Kidney (tissue), 14 donors: ENCODE measurements around the gene SMAP2. TPM values are rescaled to one million over a fixed set of nuclear protein-coding genes. Genes with fewer than 3 reads are reported as not detected.

ENCODE experiments used
- DNase-seq, 5 donors: peaks; one replicate each; pipeline ENCODE4 v3.0.0-alpha.2; 2013 to 2020
- FAIRE-seq: peaks from 2 replicates; lab custom pipeline; 2012; peaks lifted over from hg19 to GRCh38; lab: Jason Lieb, UNC
- H3K27ac ChIP-seq, 2 donors: one replicate each; pipeline ENCODE4 v1.7.0; 2013; ENCODE audit warnings: low read depth in 2 of 2, low read length in 2 of 2, inconsistent platforms in 1 of 2
- H3K27me3 ChIP-seq: one replicate; pipeline ENCODE4 v1.7.1; 2013; ENCODE audit warnings: low read length, inconsistent platforms; ENCODE audit not compliant: control insufficient read depth, insufficient read depth
- H3K36me3 ChIP-seq, 3 donors: one replicate each; pipeline versions ENCODE4 v1.7.0 to v1.7.1; 2013; ENCODE audit warnings: low read length in 3 of 3, control low read depth in 1 of 3, inconsistent platforms in 1 of 3; ENCODE audit not compliant: insufficient read depth in 3 of 3, control insufficient read depth in 2 of 3
- H3K4me1 ChIP-seq, 3 donors: one replicate each; pipeline versions ENCODE4 v1.7.0 to v1.7.1; 2013; ENCODE audit warnings: low read length in 3 of 3, inconsistent platforms in 1 of 3, low read depth in 1 of 3; ENCODE audit not compliant: control insufficient read depth in 2 of 3, insufficient read depth in 2 of 3
- H3K4me3 ChIP-seq, 3 donors: one replicate each; pipeline versions ENCODE4 v1.7.0 to v1.8.1; 2013; ENCODE audit warnings: low read length in 3 of 3, control low read depth in 1 of 3, inconsistent platforms in 1 of 3
- H3K9ac ChIP-seq, 3 donors: one replicate each; pipeline versions ENCODE4 v1.7.0 to v1.7.1; 2013; ENCODE audit warnings: low read length in 3 of 3, control low read depth in 1 of 3, inconsistent platforms in 1 of 3
- H3K9me3 ChIP-seq, 3 donors: one replicate each; pipeline versions ENCODE4 v1.7.0 to v1.7.1; 2013; ENCODE audit warnings: low read length in 3 of 3, control low read depth in 1 of 3, inconsistent platforms in 1 of 3; ENCODE audit not compliant: control insufficient read depth in 2 of 3, insufficient read depth in 1 of 3
- CTCF ChIP-seq: IDR thresholded peaks from 3 replicates; pipeline ENCODE4 v1.5.1; 2012; ENCODE audit warnings: mild to moderate bottlenecking, moderate library complexity, borderline replicate concordance; ENCODE audit not compliant: insufficient read depth; ENCODE audit errors: extremely low read depth
- intact Hi-C: fragments of 100-400 bp; cut with DNase I; formaldehyde crosslinking; loops from one replicate; pipeline ENCODE4 v1.11.1; 2022
- polyA plus RNA-seq: library from polyadenylated mRNA; stranded (reverse); fragments of 350-450 nt; fragmentation: Illumina TruSeq; extraction: RNeasy Lipid Tissue Mini Kit (QIAGEN cat#74804); gene quantifications from one replicate; pipeline ENCODE4 v1.2.3, GENCODE V29; 2014; ENCODE audit warnings: low read depth, low replicate concordance; ENCODE audit not compliant: insufficient read depth
- total RNA-seq: library from RNA; stranded (reverse); fragmentation: NEBNext Ultra II Directional; extraction: Animal tissue kit (Norgen Biotek cat#: 25700); gene quantifications from one replicate; pipeline ENCODE4 v1.2.1, GENCODE V29; 2021
- donor health status: control.
- donor health status: control.
- donor health status: control.
- donor health status: control.
- donor health status: control.
- donor health status: DM: yes; HTN: yes; CAD: no.
- donor health status: Normal renal cell carcinoma (clear cell type).

The SMAP2 gene
- total and polyA plus RNA-seq, 2 donors from 2014 or later: 17.9 to 61.3 TPM

GRCh38 chr1:40423951-40424618 lies 50.6 kb downstream of the SMAP2 start:
- no peak for FAIRE-seq
- H3K9ac ChIP-seq: no peak overlapping the region
- intact Hi-C loops: no loop called here

GRCh38 chr1:40425198-40425597 lies 51.7 kb downstream of the SMAP2 start:
- H3K9me3 ChIP-seq: no peaks in the 10 kb centered on the region
- no peak overlapping the region for H3K27ac ChIP-seq
- peaks cover 0 to 3% (median 0%) of the 10 kb centered on the region in 3 donors for H3K36me3 ChIP-seq
- H3K4me3 ChIP-seq: no peak overlapping the region
- intact Hi-C loops: no loop called here
- DNase-seq: no peak
- no peak for FAIRE-seq
- no peaks in the 10 kb centered on the region for H3K4me1 ChIP-seq
- no peak overlapping the region for H3K9ac ChIP-seq
- no peaks in the 10 kb centered on the region for H3K27me3 ChIP-seq
- TF ChIP-seq CTCF: no peak

More at GRCh38 chr1:40423951-40424618, 50.6 kb downstream of the SMAP2 start:
- Histone ChIP-seq H3K36me3 (peaks cover 0 to 3% (median 0%) of the 10 kb centered on the region in 3 donors), H3K4me1 (no peaks in the 10 kb centered on the region), H3K4me3 (no peak overlapping the region), H3K27me3 (no peaks in the 10 kb centered on the region), H3K9me3 (no peaks in the 10 kb centered on the region), H3K27ac (no peak overlapping the region)
- no peak for DNase-seq
- no peak for TF ChIP-seq CTCF

- FAIRE-seq (no peak), DNase-seq (no peak)
- H3K27me3 ChIP-seq: no peaks in the 10 kb centered on the region
- intact Hi-C loops: no loop called here
- TF ChIP-seq CTCF: no peak
- no peaks in the 10 kb centered on the region for H3K36me3 ChIP-seq
- no peak overlapping the region for H3K4me3 ChIP-seq
- no peaks in the 10 kb centered on the region for H3K4me1 ChIP-seq
- no peak overlapping the region for H3K27ac ChIP-seq
- H3K9ac ChIP-seq: no peak overlapping the region
- H3K9me3 ChIP-seq: no peaks in the 10 kb centered on the region
Measured at GRCh38 chr1:40431385-40431784, 57.9 kb downstream of the SMAP2 start.
